CD4-positive, alpha-beta T cell treated with Interleukin-17A for 4 hours (primary cell): ENCODE measurements around the gene PPP6R3.
"Not testable (repeated sequence)": the region's sequence is repeated elsewhere in the genome, so short reads cannot be mapped to it uniquely, and the experiment has no call there.

ENCODE experiments used
- DNase-seq: peaks from one replicate; pipeline ENCODE4 v3.0.0-alpha.2; 2020; ENCODE audit warnings: mixed read lengths

Gene PPP6R3

DNA sequence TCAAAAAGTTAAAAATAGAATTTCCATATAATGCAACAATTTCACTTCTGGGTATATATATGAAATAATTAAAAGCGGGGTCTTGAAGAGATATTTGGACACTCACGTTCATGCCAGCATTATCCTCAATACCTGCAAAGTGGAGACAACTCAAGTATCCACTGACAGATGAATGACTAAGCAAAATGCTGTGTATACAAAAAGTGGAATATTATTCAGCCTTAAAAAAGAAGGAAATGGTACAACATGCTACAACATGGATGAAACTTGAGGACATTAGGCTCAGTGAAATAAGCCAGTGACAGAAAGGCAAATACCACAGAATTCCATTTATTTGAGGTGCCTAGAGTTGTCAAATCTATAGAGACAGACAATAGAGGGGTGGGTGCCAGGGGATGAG is 161.3 kb downstream of the PPP6R3 start:
- no peak for DNase-seq

GRCh38 chr11:68623706-68624105 is 163.2 kb downstream of the PPP6R3 start:
- DNase-seq, result not testable (repeated sequence)

- DNase-seq, result not testable (repeated sequence)
Observed at GRCh38 chr11:68625069-68625468, 164.5 kb downstream of the PPP6R3 start.

- not testable (repeated sequence) for DNase-seq
Observed at GRCh38 chr11:68626236-68626635, 165.7 kb downstream of the PPP6R3 start.

- DNase-seq, result not testable (repeated sequence)
Observed at GRCh38 chr11:68628837-68629236, 168.3 kb downstream of the PPP6R3 start.

DNA sequence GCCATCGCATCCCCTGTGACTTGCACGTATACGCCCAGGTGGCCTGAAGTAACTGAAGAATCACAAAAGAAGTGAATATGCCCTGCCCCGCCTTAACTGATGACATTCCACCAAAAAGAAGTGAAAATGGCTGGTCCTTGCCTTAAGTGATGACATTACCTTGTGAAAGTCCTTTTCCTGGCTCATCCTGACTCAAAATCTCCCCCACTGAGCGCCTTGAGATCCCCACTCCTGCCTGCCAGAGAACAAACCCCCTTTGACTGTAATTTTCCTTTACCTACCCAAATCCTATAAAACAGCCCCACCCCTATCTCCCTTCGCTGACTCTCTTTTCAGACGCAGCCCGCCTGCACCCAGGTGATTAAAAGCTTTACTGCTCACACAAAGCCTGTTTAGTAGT is 171.8 kb downstream of the PPP6R3 start:
- not testable (repeated sequence) for DNase-seq

DNA sequence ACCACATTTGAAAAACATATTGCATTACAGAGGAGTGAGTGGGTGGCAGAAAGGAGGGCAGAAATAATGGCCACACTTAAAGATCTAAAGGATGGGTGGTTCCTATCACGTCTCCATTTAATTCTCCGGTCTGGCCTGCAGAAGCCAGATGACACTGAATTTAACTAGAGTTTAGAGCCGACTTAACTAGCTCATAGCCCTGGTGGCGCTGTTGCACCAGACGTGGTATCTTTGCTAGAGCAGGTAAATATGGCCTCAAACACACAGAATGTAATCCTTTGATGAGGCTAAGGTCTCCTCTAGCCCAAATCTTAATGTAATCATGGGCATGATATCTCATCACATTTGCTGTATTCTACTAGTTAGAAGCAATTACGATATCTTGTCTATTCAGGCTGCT is 172.2 kb downstream of the PPP6R3 start:
- peak; percentile 55 for DNase-seq

DNA sequence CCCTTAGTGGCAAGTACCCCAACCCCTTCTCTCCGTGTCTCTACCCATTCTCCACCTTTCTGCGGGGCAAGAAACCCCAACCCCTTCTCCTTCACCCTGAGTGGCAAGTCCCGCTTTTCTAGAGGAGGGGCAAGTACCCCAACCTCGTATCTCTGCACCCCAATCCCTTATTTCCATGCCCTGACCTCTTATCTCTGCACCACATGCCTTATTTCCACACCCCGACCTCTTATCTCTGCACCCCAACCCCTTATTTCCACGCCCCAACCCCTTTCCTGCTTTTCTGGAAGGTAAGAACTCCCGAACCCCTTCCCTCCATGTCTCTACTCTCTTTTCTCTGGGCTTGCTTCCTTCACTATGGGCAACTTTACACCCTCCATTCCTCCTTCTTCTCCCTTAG is 174.1 kb downstream of the PPP6R3 start:
- DNase-seq, result not testable (repeated sequence)

- DNase-seq, result not testable (repeated sequence)
Observed at GRCh38 chr11:68635172-68635571, 174.6 kb downstream of the PPP6R3 start.

DNA sequence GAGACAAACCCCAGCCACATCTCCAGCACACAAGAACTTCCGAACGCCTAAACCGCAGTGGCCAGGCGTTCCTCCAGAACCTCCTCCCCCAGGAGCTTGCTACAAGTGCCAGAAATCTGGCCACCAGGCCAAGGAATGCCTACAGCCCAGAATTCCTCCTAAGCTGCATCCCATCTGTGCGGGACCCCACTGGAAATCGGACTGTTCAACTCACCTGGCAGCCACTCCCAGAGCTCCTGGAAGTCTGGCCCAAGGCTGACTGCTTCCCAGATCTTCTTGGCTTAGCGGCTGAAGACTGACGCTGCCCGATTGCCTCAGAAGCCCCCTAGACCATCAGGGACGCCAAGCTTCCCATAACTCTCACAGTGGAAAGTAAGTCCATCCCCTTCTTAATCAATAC is 175.3 kb downstream of the PPP6R3 start:
- DNase-seq, result not testable (repeated sequence)

DNA sequence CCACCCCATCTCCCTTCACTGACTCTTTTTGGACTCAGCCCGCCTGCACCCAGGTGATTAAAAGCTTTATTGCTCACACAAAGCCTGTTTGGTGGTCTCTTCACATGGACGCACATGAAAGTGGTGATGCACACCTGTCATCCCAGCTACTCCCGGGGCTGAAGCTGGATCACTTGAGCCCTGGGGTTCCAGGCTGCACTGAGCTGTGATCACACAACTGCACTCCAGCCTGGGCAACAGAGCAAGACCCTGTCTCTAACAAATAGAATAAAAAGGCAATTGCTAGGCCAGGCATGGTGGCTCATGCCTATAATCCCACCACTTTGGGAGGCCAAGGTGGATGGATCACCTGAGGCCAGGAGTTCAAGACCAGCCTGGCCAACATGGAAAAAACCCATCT is 178.8 kb downstream of the PPP6R3 start:
- not testable (repeated sequence) for DNase-seq

DNA sequence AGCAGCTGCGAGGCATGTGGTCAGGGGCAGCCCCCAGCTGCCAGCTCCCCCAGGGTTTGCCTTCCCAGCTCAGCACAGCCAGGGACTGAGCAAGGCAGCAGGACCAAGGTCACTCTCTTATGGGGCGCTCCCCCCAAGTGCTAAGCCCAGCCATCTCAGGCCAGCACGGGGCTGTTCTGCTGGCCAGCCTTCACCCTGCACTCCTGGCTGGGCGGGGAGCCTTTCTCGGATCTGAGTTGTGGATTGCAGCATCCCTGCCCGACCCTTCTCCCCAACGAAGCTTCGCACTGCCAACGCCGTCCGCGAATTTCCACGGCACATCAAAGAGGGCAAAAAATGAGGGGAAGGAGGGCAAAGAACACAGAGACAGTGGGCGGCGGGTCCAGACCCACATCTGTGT is 181.3 kb downstream of the PPP6R3 start:
- no peak for DNase-seq

DNA sequence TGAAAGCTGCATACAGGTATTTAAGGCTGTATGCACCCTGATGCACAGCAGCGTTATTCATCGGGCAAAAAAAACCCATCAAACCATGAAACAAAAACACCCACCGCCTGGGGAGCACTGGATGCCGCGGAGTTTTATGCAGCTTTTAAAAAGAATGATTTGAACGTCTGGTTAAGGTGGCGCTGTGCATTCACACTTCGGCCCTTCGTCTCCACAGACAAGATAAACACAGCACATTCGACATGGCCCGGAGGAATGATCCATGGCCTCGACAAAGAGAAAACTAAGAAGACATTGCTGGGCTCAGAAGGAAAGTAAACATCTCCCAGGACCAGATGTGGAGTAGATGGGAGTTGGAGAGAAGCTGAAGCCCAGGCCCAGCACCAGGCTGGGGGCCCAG is 183.0 kb downstream of the PPP6R3 start:
- DNase-seq, result no peak

- DNase-seq, result no peak
Observed at GRCh38 chr11:68646832-68647231, 186.3 kb downstream of the PPP6R3 start.

GRCh38 chr11:68649851-68650555 is 189.5 kb downstream of the PPP6R3 start:
- DNase-seq, result no peak

GRCh38 chr11:68650801-68651200 is 190.2 kb downstream of the PPP6R3 start:
- DNase-seq, result no peak

DNA sequence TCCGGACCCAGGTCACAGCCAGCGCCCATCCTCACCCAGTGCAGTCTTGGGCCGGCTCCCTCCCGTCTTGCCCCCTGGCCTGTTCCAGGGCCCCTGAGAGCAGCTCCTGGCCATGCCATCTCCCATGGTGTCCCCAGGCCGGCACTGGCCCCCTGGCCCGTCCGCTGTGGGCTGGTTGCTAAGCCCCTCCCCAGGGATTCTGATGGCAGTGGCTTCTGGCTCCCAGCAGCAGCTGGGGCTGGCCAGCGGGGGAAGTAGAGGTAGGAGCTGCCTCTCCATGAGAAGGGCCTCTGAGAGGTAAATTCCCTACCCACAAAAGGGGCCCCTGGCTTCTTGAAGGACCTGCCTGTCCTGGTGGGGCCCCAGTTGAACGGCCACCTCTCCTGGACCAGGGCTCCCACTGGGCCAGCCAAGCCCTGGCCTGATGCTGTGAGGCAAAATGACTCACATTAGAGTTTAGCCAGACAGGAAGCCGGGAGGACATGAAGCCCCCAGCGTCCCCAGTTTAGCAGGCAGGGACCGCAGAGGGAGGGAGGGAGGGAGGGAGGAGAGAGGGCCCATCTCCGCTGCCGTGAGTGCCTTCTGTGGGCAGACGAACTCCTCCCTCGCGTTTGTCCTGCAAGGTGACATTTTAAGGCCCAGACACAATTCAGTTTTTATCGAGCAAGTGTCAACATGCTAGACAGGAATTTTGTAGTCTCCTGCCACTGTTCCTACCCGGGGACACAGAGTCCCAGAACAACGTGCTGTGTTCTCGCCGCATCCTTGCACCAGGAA is 190.8 kb downstream of the PPP6R3 start:
- DNase-seq, result no peak

DNA sequence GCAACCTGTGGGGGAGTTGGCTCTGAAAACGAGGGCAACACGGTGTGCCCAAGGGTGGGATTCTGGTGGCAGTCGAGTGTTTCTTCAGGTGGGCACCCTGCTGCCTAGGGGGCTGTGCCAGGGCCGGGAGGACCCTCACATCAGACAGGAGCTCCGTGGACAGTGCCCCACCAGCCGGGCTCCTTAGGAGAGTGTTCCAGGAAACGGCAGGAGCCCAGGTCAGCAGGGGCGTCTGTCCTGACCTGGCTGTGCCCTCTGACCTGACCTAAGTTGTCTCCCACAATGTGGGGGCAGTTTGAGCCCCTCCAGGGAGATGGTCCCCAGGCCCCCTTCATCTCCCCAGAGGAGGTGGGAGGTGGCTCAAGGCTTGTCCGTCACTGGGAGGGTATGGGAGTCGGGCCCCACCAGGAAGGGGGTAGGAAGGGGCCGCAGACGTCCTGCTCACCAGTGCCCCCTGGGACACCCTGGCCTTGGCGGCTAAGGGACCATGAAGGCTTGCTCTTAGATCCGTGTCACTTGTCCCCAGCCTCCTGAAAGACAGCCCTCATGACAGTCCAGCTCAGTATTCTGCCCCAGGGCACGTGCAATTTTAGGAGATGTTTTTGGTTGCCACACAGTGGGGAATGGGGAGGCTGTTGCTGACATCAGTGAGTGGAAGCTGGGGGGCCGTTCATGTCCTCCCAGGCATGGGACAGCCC is 191.6 kb downstream of the PPP6R3 start:
- no peak for DNase-seq

GRCh38 chr11:68652683-68653156 is 192.2 kb downstream of the PPP6R3 start:
- no peak for DNase-seq

- no peak for DNase-seq
Observed at GRCh38 chr11:68653486-68654430, 193.2 kb downstream of the PPP6R3 start.

GRCh38 chr11:68654978-68655377 is 194.4 kb downstream of the PPP6R3 start:
- DNase-seq, result no peak

DNA sequence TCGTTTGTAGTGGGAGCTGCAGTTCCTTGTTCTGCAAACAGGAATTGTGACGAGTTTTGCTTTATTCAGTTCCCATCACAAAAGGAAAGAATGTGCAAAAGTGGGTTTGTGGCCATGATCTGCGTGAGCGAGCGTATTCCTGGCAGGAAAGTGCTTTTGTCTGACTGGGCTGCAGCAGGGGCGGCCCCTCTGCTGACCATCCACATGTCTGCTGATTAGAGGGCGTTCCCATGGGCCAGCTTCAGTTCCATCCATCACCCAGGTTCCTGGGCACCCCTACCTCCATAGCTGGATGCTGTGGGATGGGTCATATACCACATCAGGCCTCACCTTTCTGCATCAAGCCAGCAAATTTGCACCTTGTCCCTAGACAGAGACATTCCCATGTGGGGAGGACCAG is 194.9 kb downstream of the PPP6R3 start:
- no peak for DNase-seq
